Esophagus muscularis mucosa (tissue), 3 donors: ENCODE data around the gene RPL41.

ENCODE experiments used
- POLR2A ChIP-seq: fragments of 450-650 bp; IDR thresholded peaks from one replicate; pipeline ENCODE4 v1.6.1; 2017; ENCODE audit warnings: antibody characterized with exemption, moderate library complexity, mild to moderate bottlenecking, low read depth
- TF ChIP-seq, protein P1 (sequence below), 3 experiments: fragments of 200-600 bp in 2 of 3; fragments of 450-650 bp in 1 of 3; sonication (generic) in 2 of 3; IDR thresholded peaks; one replicate each; pipeline ENCODE4 v1.5.1; 2017 to 2019; ENCODE audit warnings: antibody characterized with exemption in 3 of 3, mild to moderate bottlenecking in 2 of 3, moderate library complexity in 1 of 3

DNA sequence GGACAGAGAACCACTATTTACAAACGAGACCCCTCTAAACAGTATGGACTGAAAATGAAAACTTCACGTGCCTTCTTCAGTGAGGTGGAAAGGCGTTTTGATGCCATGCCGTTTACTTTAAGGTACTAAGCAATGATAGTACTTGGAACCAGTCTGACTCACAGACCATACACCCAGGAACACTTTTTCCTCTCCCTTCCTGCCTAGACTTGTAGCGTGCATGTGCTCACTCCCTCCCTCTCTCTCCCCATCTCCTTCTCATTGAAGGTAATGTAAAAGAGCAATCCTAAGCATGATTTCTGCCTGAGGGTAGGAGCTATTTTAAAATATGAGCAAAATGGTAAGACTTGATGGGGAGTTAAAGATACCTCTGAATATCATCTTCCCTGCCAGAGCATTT, 5.9 kb upstream of the RPL41 start:
- TF ChIP-seq POLR2A = no peak
- TF ChIP-seq, protein P1, sequence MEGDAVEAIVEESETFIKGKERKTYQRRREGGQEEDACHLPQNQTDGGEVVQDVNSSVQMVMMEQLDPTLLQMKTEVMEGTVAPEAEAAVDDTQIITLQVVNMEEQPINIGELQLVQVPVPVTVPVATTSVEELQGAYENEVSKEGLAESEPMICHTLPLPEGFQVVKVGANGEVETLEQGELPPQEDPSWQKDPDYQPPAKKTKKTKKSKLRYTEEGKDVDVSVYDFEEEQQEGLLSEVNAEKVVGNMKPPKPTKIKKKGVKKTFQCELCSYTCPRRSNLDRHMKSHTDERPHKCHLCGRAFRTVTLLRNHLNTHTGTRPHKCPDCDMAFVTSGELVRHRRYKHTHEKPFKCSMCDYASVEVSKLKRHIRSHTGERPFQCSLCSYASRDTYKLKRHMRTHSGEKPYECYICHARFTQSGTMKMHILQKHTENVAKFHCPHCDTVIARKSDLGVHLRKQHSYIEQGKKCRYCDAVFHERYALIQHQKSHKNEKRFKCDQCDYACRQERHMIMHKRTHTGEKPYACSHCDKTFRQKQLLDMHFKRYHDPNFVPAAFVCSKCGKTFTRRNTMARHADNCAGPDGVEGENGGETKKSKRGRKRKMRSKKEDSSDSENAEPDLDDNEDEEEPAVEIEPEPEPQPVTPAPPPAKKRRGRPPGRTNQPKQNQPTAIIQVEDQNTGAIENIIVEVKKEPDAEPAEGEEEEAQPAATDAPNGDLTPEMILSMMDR (IDR thresholded peaks at IDR 0.05) = no peak
